ENCODE data around the gene PLXDC1. TPM values are rescaled to one million over a fixed set of nuclear protein-coding genes. Genes with fewer than 3 reads are reported as not detected.

Gene PLXDC1
- total and polyA plus RNA-seq, 2 of the 13 experiments (the other 11 are each of a cell fraction or from before 2014, with no cell fraction given), result not detected

GRCh38 chr17:39199820-39200069 is 48.3 kb upstream of the PLXDC1 start (continued):
- TF ChIP-seq HNF1B (CRISPR knock-in tag; IDR thresholded peaks at IDR 0.05) (peak; percentile 75; the same call in 1 of the 2 replicates), PATZ1 (CRISPR knock-in tag; IDR thresholded peaks at IDR 0.05) (0 out of 2 replicates have a peak, but pooled peaks have one; percentile 34), POLR2G (IDR thresholded peaks at IDR 0.05; ENCODE audit: low read depth, low read length) (peak; percentile 94), KDM6A (CRISPR knock-in tag; IDR thresholded peaks at IDR 0.05; ENCODE audit: low read depth) (0 out of 2 replicates have a peak, but pooled peaks have one; percentile 6), ZNF615 (CRISPR knock-in tag; IDR thresholded peaks at IDR 0.05; ENCODE audit: borderline replicate concordance) (0 out of 2 replicates have a peak, but pooled peaks have one; percentile 11), CCAR2 (optimal IDR thresholded peaks at IDR 0.05; ENCODE audit: low read depth, low read length) (peak; percentile 32), TBX3 (IDR thresholded peaks at IDR 0.05; ENCODE audit: borderline replicate concordance) (no peak), SNAPC4 (CRISPR knock-in tag; IDR thresholded peaks at IDR 0.05) (0 out of 2 replicates have a peak, but pooled peaks have one; percentile 4), GATAD2A (CRISPR knock-in tag; IDR thresholded peaks at IDR 0.05) (0 out of 2 replicates have a peak, but pooled peaks have one; percentile 8), KDM2A (CRISPR knock-in tag; IDR thresholded peaks at IDR 0.05; ENCODE audit: borderline replicate concordance, low read depth) (0 out of 2 replicates have a peak, but pooled peaks have one; percentile 22), ZNF691 (CRISPR knock-in tag; IDR thresholded peaks at IDR 0.05; ENCODE audit: borderline replicate concordance, low read depth) (no peak), HCFC1 (IDR thresholded peaks at IDR 0.05; ENCODE audit: low read depth, low read length) (peak; percentile 20; the same call in 1 of the 2 replicates), FOXP1 (IDR thresholded peaks at IDR 0.05) (no peak), FOXP1 (CRISPR knock-in tag; IDR thresholded peaks at IDR 0.05) (0 out of 2 replicates have a peak, but pooled peaks have one; percentile 4), MBD4 (IDR thresholded peaks at IDR 0.05; ENCODE audit: borderline replicate concordance, low read length) (no peak), ATAD3A (CRISPR knock-in tag; IDR thresholded peaks at IDR 0.05) (no peak), ZSCAN9 (CRISPR knock-in tag; IDR thresholded peaks at IDR 0.05; ENCODE audit: borderline replicate concordance) (peak; percentile 16; the same call in 1 of the 2 replicates), ZNF788 (CRISPR knock-in tag; IDR thresholded peaks at IDR 0.05; ENCODE audit: borderline replicate concordance) (peak; percentile 5; the same call in 1 of the 2 replicates), ZBTB20 (CRISPR knock-in tag; IDR thresholded peaks at IDR 0.05; ENCODE audit: borderline replicate concordance, low read depth) (no peak), FOXA3 (CRISPR knock-in tag; IDR thresholded peaks at IDR 0.05) (peak; percentile 20; the same call in 1 of the 2 replicates), GATA4 (IDR thresholded peaks at IDR 0.05; ENCODE audit: borderline replicate concordance, low read depth) (peak; percentile 45; the same call in 1 of the 2 replicates), KAT8 (CRISPR knock-in tag; IDR thresholded peaks at IDR 0.05) (peak; percentile 92), ETV5 (CRISPR knock-in tag; IDR thresholded peaks at IDR 0.05; ENCODE audit: borderline replicate concordance) (peak; percentile 77; the same call in 1 of the 2 replicates)
